ENCODE measurements around the gene GPC1. TPM values are rescaled to one million over a fixed set of nuclear protein-coding genes. Genes with fewer than 3 reads are reported as not detected.

Gene GPC1
- total and polyA plus RNA-seq, 2 experiments from 2014 or later = 9.0 to 46.2 TPM

- no peak for ATAC-seq
- Histone ChIP-seq H3K4me1 (ENCODE audit: insufficient read depth) (no peaks in the 10 kb centered on the region), H3K79me2 (replicated peaks; ENCODE audit: insufficient read depth) (no peaks in the 10 kb centered on the region), H3K9me2 (ENCODE audit: insufficient read depth) (no peaks in the 10 kb centered on the region; the same call in 1 of the 2 replicates), H3K27ac (ENCODE audit: low read depth) (no peak overlapping the region), H2AFZ (no peak overlapping the region), H4K20me1 (replicated peaks; ENCODE audit: insufficient read depth) (no peaks in the 10 kb centered on the region; the same call in 1 of the 2 replicates), H3K4me3 (no peak overlapping the region), H3K4me2 (no peak overlapping the region), H3K36me3 (ENCODE audit: insufficient read depth) (no peaks in the 10 kb centered on the region), H3F3A (replicated peaks; ENCODE audit: low read depth) (no peaks in the 10 kb centered on the region), H3K27me3 (ENCODE audit: insufficient read depth) (no peaks in the 10 kb centered on the region)
- Mint-ChIP-seq H3K4me3 (no peak overlapping the region), H3K27me3 (ENCODE audit: insufficient read depth, low read depth, poor library complexity) (peaks cover 4% of the 10 kb centered on the region), H3K4me1 (no peaks in the 10 kb centered on the region; the same call in 2 of the 3 replicates), H3K27ac (no peak overlapping the region), H3K9me3 (peaks cover 5% of the 10 kb centered on the region; the same call in 2 of the 3 replicates), H3K36me3 (ENCODE audit: low read depth) (no peaks in the 10 kb centered on the region; the same call in 2 of the 3 replicates)
- DNase-seq (ENCODE audit: low spot score) = no peak
- no peak for TF ChIP-seq EZH2 (IDR thresholded peaks at IDR 0.05; ENCODE audit: low read depth, unreplicated experiment)
- TF ChIP-seq CTCF (conservative IDR thresholded peaks at IDR 0.05; ENCODE audit: low read depth in 2 of 2) = no peak
- no peak for TF ChIP-seq ETS1 (IDR thresholded peaks at IDR 0.05)
- TF ChIP-seq POLR2AphosphoS5 (IDR thresholded peaks at IDR 0.05; ENCODE audit: low read depth) = no peak
- TF ChIP-seq ZNF114 (CRISPR knock-in tag; IDR thresholded peaks at IDR 0.05) = no peak
- TF ChIP-seq STAT1 (IDR thresholded peaks at IDR 0.05; ENCODE audit: unreplicated experiment) = no peak
- no peak for TF ChIP-seq ZNF462 (CRISPR knock-in tag; IDR thresholded peaks at IDR 0.05)
- no peak for TF ChIP-seq EZH2phosphoT487 (IDR thresholded peaks at IDR 0.05; ENCODE audit: unreplicated experiment)
- TF ChIP-seq JUNB (IDR thresholded peaks at IDR 0.05; ENCODE audit: unreplicated experiment) = no peak
- no peak for TF ChIP-seq CREB1 (CRISPR knock-in tag; IDR thresholded peaks at IDR 0.05; ENCODE audit: low read depth)
Measured at GRCh38 chr2:240479111-240479501, 43.6 kb downstream of the GPC1 start.
